LoVo (cell line): ENCODE measurements around the gene TUBA3C.

Experiments used
- DNase-seq: peaks from one replicate; pipeline ENCODE4 v3.0.0-alpha.2; 2016; ENCODE audit warnings: low spot score

The TUBA3C gene

DNA sequence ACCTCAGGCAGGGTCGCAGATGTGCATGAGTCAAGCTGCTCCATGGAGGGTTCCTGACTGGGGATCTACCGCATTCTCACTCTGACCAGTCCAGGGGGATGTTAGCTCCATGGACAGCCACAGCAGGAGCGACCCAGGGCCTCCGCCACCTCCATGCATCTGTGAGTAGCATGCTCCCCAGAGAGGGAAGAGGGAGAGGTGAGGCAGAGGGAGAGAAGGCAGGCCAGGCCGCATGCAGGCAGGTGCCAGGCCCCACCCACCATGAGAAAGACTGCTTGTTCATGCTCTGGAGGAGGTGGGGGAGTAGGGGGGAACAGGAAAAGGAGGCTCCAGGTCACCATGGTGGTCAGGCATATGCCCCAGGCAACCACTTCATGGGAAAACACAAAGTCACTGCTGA is 20.3 kb downstream of the TUBA3C start:
- DNase-seq, result no peak

DNA sequence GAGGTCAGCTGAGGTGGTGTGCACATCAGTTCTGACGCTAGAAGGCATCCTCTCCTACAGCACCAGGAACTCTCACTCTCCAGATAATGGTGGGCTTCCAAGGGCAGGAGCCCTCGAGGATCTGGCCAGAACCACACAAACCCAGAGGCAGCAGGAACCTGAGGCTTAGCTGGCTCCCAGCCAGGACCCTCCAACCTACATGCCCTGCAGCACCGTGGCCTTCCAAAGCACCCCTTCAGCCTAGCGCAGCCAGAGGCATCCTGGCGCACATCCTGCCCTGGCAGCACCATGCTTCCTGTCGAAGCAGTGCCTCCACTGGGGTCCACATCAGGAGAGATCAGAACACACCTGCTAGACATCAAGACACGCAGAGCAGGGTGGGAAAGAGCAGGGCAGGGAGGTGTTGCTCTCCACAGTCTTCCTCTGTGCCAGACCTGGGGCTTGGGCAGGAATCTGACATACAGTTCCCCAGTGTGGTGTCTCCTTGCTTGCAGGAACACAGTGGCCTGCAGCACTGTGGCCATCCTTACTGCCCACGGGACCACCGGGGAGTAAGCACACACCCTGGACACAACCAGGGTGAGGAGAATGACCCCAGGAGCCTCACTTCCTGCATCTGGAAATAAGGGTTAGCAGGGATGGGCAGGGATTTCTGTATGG is 21.7 kb downstream of the TUBA3C start:
- DNase-seq, result no peak

DNA sequence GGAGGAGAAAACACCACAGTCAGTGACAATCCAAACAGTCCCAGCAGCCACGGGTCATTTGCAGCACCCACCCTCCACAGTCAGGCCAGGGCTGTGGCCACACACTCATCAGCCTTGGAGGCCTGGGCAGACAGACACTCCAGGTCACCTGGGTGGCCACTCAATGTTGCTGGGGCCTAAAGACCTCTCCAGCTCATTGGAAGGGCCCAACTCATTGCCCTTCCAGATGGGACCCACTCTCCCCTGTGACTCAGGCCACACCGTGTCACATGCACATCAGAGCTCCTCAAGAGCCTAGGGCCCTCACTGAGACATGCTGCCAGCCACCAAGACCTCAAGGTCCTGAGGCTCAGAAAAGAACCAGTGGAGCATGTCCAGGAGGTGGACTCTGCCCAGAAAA is 22.4 kb downstream of the TUBA3C start:
- DNase-seq, result no peak

DNA sequence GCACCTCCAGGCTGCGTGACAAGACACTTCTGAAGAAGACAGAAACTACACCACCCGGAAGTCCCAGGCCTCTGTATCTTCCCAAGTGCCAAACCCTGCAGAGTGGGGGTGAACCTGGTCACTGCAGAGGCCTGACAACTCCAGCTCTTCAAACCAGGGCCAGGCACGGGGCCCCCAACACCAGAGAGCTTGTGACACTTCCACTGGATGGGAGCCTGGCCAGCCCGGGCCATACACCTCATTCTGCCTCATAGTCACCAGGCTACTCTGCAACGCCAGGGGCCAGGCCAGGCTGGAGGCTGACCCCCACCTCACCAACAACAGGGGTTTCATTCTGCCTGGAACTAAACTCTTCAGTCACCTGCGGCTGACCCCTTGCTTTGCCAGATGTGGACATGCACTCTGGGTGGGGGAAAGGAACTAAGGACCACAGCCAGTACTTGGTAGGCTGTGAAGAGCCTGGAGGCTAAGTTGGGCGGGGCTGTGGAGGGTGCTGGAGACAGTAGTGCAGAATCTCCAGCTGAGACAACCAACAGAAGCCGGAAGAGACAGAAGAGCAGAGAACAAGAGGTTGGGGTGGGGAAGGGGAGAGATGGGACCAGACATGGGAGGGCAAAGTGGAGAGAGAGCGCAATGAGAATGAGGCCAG is 23.0 kb downstream of the TUBA3C start:
- no peak for DNase-seq

- no peak for DNase-seq
Measured at GRCh38 chr13:19158006-19158405, 23.6 kb downstream of the TUBA3C start.

- DNase-seq, result no peak
Measured at GRCh38 chr13:19157461-19157860, 24.2 kb downstream of the TUBA3C start.

GRCh38 chr13:19156013-19156825 is 25.4 kb downstream of the TUBA3C start:
- DNase-seq, result no peak

- no peak for DNase-seq
Measured at GRCh38 chr13:19155321-19155861, 26.2 kb downstream of the TUBA3C start.

- no peak for DNase-seq
Measured at GRCh38 chr13:19154843-19155242, 26.8 kb downstream of the TUBA3C start.

DNA sequence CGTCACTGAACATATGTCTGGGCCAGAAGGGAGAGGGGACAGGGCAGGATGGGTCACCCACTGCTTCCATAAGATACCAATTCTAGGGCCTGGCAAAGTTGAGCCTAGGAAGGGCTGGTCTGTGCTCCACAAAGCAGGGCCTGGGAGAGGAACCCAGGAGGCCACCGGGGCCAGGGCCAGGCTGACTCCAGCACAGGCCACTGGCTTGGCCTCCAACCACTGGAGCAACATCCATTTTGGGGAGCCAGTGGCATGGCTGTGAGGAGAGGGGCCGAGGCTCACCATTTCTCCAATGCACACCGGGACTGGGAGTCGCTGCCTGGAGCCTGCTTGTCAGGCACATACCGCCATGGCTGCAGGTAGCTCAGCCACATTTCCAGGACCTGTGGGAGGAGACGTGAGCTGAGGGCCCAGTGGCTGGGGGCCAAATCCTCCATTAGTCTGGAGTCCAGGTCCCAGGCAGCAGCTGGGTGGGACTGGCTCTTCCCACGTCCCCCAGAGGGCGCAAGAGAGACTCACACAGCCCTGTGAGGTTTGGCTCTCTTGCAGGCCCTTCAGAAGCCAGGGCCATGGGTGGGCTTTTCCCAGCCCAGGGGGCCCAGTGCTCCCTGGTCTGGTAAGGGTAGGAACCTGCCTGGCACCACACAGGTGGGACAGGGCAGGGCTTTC is 27.7 kb downstream of the TUBA3C start:
- DNase-seq, result no peak

GRCh38 chr13:19152403-19152802 is 29.2 kb downstream of the TUBA3C start:
- no peak for DNase-seq

- DNase-seq, result no peak
Measured at GRCh38 chr13:19151581-19152263, 29.9 kb downstream of the TUBA3C start.

DNA sequence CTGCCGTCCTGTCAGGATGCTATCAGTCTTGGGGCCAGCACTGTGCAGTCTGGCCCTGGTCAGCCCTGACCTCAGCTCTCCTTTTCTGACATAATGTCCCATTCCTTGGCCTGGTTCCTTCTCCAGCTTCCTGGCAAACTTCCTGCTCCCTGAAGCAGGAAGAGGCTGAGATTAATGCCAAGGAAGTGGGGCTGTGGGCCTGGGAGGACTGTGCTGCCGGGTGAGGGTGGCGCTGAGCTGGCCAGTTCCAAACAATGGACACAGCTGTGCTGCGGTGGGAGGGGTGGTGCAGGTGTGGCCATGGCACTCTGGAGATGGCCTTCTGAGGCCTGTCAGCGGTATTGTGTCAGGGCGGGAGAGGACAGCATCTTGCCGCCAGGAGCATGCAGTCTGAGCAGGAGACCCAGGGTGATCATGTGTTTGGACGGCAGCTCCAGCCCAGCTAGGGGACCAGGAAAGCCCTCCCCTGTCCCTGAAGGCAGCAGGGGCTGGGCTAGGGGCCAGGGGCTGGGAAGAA is 30.9 kb downstream of the TUBA3C start:
- no peak for DNase-seq

GRCh38 chr13:19150226-19150625 is 31.4 kb downstream of the TUBA3C start:
- no peak for DNase-seq

GRCh38 chr13:19148561-19148960 is 33.1 kb downstream of the TUBA3C start:
- DNase-seq, result no peak
